GM13977 (cell line): ENCODE data around the gene COL5A1.

Source experiments
- DNase-seq: peaks from one replicate; pipeline ENCODE4 v3.0.0; 2012; ENCODE audit warnings: low spot score
- in situ Hi-C: fragments of 300-500 bp; cut with MboI; formaldehyde crosslinking; loops from one replicate; pipeline ENCODE4 v1.12.0; 2022; ENCODE audit warnings: low sequenced_read_pairs, low pct_unique_long_range_greater_than_20kb, mixed read lengths, inconsistent platforms; ENCODE audit not compliant: unreplicated experiment
- TF ChIP-seq, protein P1 (sequence below): IDR thresholded peaks from 2 replicates; pipeline ENCODE4 v1.5.1; 2012; ENCODE audit warnings: mild to moderate bottlenecking, control low read depth; ENCODE audit not compliant: insufficient read depth; ENCODE audit errors: extremely low read depth, missing control alignments

COL5A1 gene

DNA sequence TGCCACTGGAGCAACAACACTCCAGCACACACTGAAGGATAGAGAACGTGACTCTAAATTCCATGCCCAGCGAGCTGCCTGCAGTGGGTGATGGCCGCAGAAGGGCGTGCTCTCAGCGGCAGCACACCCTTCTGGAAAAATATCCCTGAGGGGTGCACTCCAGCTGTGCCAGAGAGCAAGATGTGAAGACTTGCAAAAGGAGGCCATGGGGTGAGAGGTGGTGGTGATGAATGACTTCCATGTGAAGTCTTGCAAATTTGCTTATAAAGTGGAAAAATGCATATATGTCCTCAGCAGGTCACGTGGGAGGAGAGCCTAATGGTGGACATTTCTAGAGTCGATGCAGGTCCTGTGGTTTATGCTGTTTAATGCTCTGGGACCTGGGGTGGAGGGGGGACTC lies 39.8 kb upstream of the COL5A1 start:
- DNase-seq, result no peak
- TF ChIP-seq, protein P1, sequence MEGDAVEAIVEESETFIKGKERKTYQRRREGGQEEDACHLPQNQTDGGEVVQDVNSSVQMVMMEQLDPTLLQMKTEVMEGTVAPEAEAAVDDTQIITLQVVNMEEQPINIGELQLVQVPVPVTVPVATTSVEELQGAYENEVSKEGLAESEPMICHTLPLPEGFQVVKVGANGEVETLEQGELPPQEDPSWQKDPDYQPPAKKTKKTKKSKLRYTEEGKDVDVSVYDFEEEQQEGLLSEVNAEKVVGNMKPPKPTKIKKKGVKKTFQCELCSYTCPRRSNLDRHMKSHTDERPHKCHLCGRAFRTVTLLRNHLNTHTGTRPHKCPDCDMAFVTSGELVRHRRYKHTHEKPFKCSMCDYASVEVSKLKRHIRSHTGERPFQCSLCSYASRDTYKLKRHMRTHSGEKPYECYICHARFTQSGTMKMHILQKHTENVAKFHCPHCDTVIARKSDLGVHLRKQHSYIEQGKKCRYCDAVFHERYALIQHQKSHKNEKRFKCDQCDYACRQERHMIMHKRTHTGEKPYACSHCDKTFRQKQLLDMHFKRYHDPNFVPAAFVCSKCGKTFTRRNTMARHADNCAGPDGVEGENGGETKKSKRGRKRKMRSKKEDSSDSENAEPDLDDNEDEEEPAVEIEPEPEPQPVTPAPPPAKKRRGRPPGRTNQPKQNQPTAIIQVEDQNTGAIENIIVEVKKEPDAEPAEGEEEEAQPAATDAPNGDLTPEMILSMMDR, result no peak
- in situ Hi-C loops, result no loop called here

DNA sequence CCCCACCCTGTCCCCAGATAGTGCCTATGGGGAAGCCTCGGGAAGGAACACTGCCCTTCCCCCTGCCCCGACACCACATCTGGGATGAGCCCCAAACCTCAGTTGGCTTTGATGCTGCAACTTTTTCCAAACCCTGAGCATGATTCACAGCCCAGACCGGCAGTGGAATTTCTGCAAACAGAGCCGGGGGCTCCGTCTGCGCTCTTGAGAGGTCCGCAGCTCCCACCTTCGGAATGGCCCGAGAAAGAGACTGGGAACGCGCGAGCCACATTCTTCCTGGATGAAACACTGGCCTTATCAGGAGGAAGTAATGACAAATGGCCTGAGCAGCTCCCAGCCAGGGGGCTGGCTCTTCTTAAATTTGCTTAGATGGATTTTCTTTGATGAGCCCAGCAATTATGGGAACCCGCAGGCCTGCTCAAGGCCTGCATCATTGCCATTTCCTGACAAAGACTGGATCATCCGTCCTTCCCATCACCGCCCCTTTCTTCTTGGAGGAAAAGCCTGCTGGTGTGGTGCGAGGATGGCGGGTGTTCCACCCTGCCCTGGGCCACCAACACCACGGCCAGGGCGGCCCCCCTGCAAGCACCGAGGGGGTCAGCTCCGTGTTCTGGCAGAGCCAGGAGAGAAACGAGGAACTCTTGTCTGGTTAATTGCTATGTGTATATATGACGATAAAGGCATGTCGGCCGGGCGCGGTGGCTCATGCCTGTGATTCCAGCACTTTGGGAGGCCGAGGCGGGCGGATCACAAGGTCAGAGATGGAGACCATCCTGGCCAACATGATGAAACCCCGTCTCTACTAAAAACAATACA lies 38.8 kb upstream of the COL5A1 start:
- DNase-seq, result no peak
- TF ChIP-seq, protein P1, result no peak
- in situ Hi-C loops, result no loop called here

DNA sequence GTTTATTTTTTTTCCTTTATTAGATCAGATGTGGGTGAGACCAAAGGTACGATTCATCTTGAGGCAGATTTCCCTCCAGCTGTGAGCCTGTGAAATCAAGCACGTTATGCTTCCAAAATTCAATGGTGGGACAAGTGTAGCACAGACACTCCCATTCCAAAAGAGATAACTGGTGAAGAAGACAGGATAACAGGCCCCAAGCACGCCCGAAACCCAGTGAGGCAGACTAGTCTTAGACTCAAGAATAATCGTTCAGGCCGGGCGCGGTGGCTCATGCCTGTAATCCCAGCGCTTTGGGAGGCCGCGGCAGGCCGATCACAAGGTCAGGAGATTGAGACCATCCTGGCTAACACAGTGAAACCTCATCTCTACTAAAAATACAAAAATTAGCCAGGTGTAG lies 36.8 kb upstream of the COL5A1 start:
- in situ Hi-C loops, result no loop called here
- no peak for DNase-seq
- TF ChIP-seq, protein P1, result no peak

DNA sequence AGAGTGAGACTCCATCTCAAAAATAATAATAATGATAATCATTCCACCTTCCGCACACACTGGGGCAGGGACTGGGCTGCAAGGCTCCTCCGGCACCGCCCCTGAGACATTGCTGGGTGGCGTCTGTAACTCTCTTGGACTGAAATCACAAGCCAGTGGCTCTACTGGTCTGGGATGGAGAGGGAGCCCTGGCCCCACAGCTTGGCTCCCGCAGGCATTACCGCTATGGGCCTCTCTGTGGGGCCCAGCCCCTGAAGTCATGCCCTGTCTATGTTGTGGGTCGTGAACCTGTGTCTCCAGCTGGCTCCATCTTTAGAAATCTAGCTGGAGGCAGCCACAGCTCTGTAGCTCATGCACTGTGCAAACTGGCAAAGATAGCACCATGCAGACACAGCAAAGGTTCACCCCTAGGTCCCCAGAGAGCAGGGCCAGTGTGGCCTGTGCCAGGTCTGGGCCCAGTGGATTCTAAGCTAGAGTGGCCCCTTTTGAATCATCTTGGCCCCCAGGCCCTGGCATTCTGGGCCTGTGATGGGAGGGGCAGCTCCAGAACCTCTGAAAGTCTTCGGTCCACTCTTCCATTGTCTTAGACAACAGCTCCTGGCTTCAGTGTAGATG lies 36.1 kb upstream of the COL5A1 start:
- in situ Hi-C loops, result no loop called here
- TF ChIP-seq, protein P1, result no peak
- no peak for DNase-seq

DNA sequence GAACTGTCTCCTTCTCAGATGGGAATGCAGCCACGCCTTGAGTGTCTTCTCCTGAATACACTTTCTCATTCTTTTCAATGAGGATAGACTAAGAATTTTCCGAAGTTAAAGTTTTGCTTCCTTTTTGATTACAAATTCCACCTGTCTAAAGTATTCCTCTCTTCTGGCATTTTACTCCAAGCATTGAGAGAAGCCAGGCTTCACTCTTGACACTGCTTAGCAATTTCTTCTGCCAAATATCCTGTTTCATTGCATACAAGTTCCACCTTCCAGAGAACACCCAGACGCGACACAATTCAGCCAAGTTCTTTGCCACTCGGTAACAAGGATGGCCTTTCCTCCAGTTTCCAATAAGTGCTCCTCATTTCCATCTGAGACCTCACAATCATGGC lies 35.6 kb upstream of the COL5A1 start:
- DNase-seq, result no peak
- in situ Hi-C loops, result no loop called here
- TF ChIP-seq, protein P1, result no peak

DNA sequence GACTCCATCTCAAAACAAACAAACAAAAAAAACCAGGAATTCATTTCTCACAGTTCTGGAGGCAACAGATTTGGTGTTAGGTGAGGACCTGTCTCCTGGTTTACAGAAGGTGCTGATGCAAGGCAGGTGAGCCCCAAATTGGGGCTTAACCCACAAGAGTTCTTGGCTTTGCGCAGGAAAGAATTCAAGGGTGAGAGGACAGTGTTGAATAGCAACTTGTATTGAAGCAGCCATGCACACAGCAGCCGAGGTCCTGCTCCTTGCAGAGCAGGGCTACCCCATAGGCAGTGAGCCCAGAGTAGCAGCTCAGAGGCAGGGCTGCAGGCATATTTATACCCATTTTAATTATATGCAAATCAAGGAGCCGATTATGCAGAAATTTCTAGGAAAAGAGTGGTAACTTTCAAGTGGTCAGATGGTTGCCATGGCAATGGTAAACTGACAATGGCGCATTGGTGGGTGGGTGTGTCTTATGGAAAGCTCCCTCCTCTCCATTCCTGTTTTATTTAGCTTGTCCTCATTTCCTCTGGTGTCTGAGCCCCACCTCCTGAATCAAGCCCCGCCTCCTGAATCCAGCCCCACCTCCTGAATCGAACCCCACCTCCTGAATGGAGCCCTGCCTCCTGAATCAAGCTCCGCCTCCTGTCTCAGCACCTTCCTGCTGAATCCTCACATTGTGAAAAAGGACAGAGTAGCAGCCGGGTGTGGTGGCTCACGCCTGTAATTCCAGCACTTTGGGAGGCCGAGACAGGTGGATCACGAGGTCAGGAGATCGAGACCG lies 34.5 kb upstream of the COL5A1 start:
- TF ChIP-seq, protein P1, result no peak
- in situ Hi-C loops, result no loop called here
- DNase-seq, result no peak
